Keratinocyte (primary cell): ENCODE data around the gene OTP.
A peak's percentile ranks its signal among the peaks of the same experiment; 100 is the strongest.

Source experiments
- EZH2 ChIP-seq: IDR thresholded peaks from one replicate; pipeline ENCODE4 v1.6.1; 2012; ENCODE audit warnings: inconsistent platforms, mild to moderate bottlenecking, low read length, moderate library complexity
- TF ChIP-seq, protein P1 (sequence below), 3 experiments: IDR thresholded peaks in 1 of 3; conservative IDR thresholded peaks in 1 of 3; optimal IDR thresholded peaks in 1 of 3; 2 replicates in 2 of 3; 3 replicates in 1 of 3; pipeline versions ENCODE3 to v1.5.1; 2011; ENCODE audit warnings: low read length in 3 of 3, mild to moderate bottlenecking in 3 of 3, moderate library complexity in 2 of 3, control low read depth in 1 of 3, inconsistent platforms in 1 of 3; ENCODE audit not compliant: insufficient read depth in 2 of 3; ENCODE audit errors: extremely low read depth in 1 of 3

GRCh38 chr5:77645158-77645994 is 6.9 kb upstream of the OTP start:
- TF ChIP-seq, protein P1, sequence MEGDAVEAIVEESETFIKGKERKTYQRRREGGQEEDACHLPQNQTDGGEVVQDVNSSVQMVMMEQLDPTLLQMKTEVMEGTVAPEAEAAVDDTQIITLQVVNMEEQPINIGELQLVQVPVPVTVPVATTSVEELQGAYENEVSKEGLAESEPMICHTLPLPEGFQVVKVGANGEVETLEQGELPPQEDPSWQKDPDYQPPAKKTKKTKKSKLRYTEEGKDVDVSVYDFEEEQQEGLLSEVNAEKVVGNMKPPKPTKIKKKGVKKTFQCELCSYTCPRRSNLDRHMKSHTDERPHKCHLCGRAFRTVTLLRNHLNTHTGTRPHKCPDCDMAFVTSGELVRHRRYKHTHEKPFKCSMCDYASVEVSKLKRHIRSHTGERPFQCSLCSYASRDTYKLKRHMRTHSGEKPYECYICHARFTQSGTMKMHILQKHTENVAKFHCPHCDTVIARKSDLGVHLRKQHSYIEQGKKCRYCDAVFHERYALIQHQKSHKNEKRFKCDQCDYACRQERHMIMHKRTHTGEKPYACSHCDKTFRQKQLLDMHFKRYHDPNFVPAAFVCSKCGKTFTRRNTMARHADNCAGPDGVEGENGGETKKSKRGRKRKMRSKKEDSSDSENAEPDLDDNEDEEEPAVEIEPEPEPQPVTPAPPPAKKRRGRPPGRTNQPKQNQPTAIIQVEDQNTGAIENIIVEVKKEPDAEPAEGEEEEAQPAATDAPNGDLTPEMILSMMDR (optimal IDR thresholded peaks at IDR 0.05 in 1 of 3, IDR thresholded peaks at IDR 0.05 in 1 of 3, conservative IDR thresholded peaks at IDR 0.05 in 1 of 3; ENCODE audit: extremely low read depth in 1 of 3, insufficient read depth in 2 of 3, low read length in 3 of 3): peak in 2 of 3 experiments; percentile 7 to 28
- TF ChIP-seq EZH2: peak; percentile 91
